Upper lobe of right lung (tissue), 1 donor: ENCODE measurements around the gene CUL3. TPM values are rescaled to one million over a fixed set of nuclear protein-coding genes. Genes with fewer than 3 reads are reported as not detected.

Experiments
- ATAC-seq: fragments of 200-7000 bp; cut with Tn5 transposase; one replicate; pipeline ENCODE4 v1.9.1; 2020; ENCODE audit warnings: mild to moderate bottlenecking, moderate library complexity
- DNase-seq: peaks from one replicate; pipeline ENCODE4 v3.0.0-alpha.2; 2020
- H3K27ac ChIP-seq: fragments of 200-600 bp; one replicate; pipeline ENCODE4 v1.8.0; 2022
- H3K27me3 ChIP-seq: fragments of 200-600 bp; one replicate; pipeline ENCODE4 v1.8.0; 2022; ENCODE audit warnings: mild to moderate bottlenecking
- H3K36me3 ChIP-seq: fragments of 200-600 bp; one replicate; pipeline ENCODE4 v1.8.0; 2022
- H3K4me1 ChIP-seq: fragments of 200-600 bp; one replicate; pipeline ENCODE4 v1.8.0; 2022
- H3K4me3 ChIP-seq: fragments of 200-600 bp; one replicate; pipeline ENCODE4 v1.8.0; 2022; ENCODE audit warnings: mild to moderate bottlenecking
- H3K9me3 ChIP-seq: fragments of 200-600 bp; one replicate; pipeline ENCODE4 v1.8.0; 2022
- intact Hi-C: fragments of 100-400 bp; cut with DNase I; formaldehyde crosslinking; loops from one replicate; pipeline ENCODE4 v1.11.0; 2022
- total RNA-seq: library from RNA; stranded (reverse); fragmentation: NEBNext Ultra II Directional; extraction: Animal tissue kit (Norgen Biotek cat#: 25700); gene quantifications from one replicate; pipeline ENCODE4 v1.2.1, GENCODE V29; 2021
- TF ChIP-seq, protein P1 (sequence below): fragments of 200-600 bp; IDR thresholded peaks from one replicate; pipeline ENCODE4 v1.8.0; 2022; ENCODE audit warnings: antibody characterized with exemption
- donor health status: DM: no; HTN: yes; CAD: no; lungs with severe emphysema.

Gene CUL3
- total RNA-seq, 1 donor from 2014 or later: 80.6 TPM

GRCh38 chr2:224426656-224427055 is 158.5 kb downstream of the CUL3 start:
- Histone ChIP-seq H3K36me3 (no peaks in the 10 kb centered on the region), H3K27ac (no peak overlapping the region), H3K27me3 (no peaks in the 10 kb centered on the region), H3K4me1 (no peaks in the 10 kb centered on the region), H3K4me3 (no peak overlapping the region), H3K9me3 (no peaks in the 10 kb centered on the region)
- ATAC-seq: no peak
- intact Hi-C loops: no loop called here
- TF ChIP-seq, protein P1, sequence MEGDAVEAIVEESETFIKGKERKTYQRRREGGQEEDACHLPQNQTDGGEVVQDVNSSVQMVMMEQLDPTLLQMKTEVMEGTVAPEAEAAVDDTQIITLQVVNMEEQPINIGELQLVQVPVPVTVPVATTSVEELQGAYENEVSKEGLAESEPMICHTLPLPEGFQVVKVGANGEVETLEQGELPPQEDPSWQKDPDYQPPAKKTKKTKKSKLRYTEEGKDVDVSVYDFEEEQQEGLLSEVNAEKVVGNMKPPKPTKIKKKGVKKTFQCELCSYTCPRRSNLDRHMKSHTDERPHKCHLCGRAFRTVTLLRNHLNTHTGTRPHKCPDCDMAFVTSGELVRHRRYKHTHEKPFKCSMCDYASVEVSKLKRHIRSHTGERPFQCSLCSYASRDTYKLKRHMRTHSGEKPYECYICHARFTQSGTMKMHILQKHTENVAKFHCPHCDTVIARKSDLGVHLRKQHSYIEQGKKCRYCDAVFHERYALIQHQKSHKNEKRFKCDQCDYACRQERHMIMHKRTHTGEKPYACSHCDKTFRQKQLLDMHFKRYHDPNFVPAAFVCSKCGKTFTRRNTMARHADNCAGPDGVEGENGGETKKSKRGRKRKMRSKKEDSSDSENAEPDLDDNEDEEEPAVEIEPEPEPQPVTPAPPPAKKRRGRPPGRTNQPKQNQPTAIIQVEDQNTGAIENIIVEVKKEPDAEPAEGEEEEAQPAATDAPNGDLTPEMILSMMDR: no peak
- no peak for DNase-seq

GRCh38 chr2:224421065-224421464 is 164.1 kb downstream of the CUL3 start:
- Histone ChIP-seq H3K4me1 (no peaks in the 10 kb centered on the region), H3K27me3 (no peaks in the 10 kb centered on the region), H3K9me3 (no peaks in the 10 kb centered on the region), H3K27ac (no peak overlapping the region), H3K4me3 (no peak overlapping the region), H3K36me3 (no peaks in the 10 kb centered on the region)
- TF ChIP-seq, protein P1: no peak
- ATAC-seq: no peak
- DNase-seq: no peak
- intact Hi-C loops: no loop called here

Other genes starting within 250 kb of the CUL3 start
- 4.4 TPM for gene FAM124B, start 183.3 kb downstream of the CUL3 start, total RNA-seq
- not detected for gene CCDC195, start 131.0 kb upstream of the CUL3 start, total RNA-seq